ENCODE measurements around the gene ID1. TPM values are rescaled to one million over a fixed set of nuclear protein-coding genes. Genes with fewer than 3 reads are reported as not detected.

ID1 gene
- total RNA-seq, 4 donors from 2014 or later: 524 to 962 (median 571) TPM

GRCh38 chr20:31632548-31633338 is 27.7 kb downstream of the ID1 start:
- Histone ChIP-seq H3K9me3 (no peaks in the 10 kb centered on the region), H3K27ac (no peak overlapping the region), H3K36me3 (no peaks in the 10 kb centered on the region), H3K27me3 (peaks cover 0 to 6% of the 10 kb centered on the region in 2 donors), H3K4me1 (no peaks in the 10 kb centered on the region), H3K4me3 (no peak overlapping the region)
- TF ChIP-seq CTCF (IDR thresholded peaks at IDR 0.05) (no peak), EP300 (IDR thresholded peaks at IDR 0.05) (no peak), POLR2A (IDR thresholded peaks at IDR 0.05) (no peak)
- WGBS, 2 donors: 94 to 96% methylated on average over 40 of the region's 40 CpGs
- DNase-seq (ENCODE audit: low spot score in 2 of 2): no peak

- no peak for DNase-seq (ENCODE audit: low spot score in 2 of 2)
- H3K4me3 ChIP-seq: no peak overlapping the region
Observed at GRCh38 chr20:31633339-31633914, 28.3 kb downstream of the ID1 start.

GRCh38 chr20:31637660-31638059 is 32.6 kb downstream of the ID1 start, which contains the start of gene COX4I2:
COX4I2 (plus strand) TSS chr20:31637912; CDS start chr20:31639018, 1,106 bp downstream.
- DNase-seq (ENCODE audit: low spot score in 2 of 2): no peak
- no peaks in the 10 kb centered on the region for H3K36me3 ChIP-seq
- no peaks in the 10 kb centered on the region for H3K9me3 ChIP-seq
- H3K4me3 ChIP-seq: peak within 1 kb of the TSS in 1 of 4 donors; percentile 12
- TF ChIP-seq EP300 (IDR thresholded peaks at IDR 0.05) (no peak), POLR2A (IDR thresholded peaks at IDR 0.05) (no peak), CTCF (IDR thresholded peaks at IDR 0.05) (no peak)
- 13 to 16% methylated on average over 11 to 25 of the region's 34 CpGs for WGBS, 2 donors
- peaks cover 0 to 18% of the 10 kb centered on the region in 2 donors for H3K27me3 ChIP-seq
- H3K27ac ChIP-seq: peak within 1 kb of the TSS in 1 of 4 donors; percentile 5
- H3K4me1 ChIP-seq: no peaks in the 10 kb centered on the region

More at GRCh38 chr20:31633339-31633914, 28.3 kb downstream of the ID1 start:
- no peak overlapping the region for H3K27ac ChIP-seq
- TF ChIP-seq POLR2A (IDR thresholded peaks at IDR 0.05): no peak
- TF ChIP-seq CTCF (IDR thresholded peaks at IDR 0.05): no peak
- TF ChIP-seq EP300 (IDR thresholded peaks at IDR 0.05): no peak
- no peaks in the 10 kb centered on the region for H3K4me1 ChIP-seq
- peaks cover 0 to 12% of the 10 kb centered on the region in 2 donors for H3K27me3 ChIP-seq
- no peaks in the 10 kb centered on the region for H3K9me3 ChIP-seq
- 82 to 92% methylated on average over 12 to 13 of the region's 14 CpGs for WGBS, 2 donors
- no peaks in the 10 kb centered on the region for H3K36me3 ChIP-seq

GRCh38 chr20:31638317-31638716 is 33.2 kb downstream of the ID1 start:
- no peaks in the 10 kb centered on the region for H3K9me3 ChIP-seq
- no peak for TF ChIP-seq EP300 (IDR thresholded peaks at IDR 0.05)
- no peak for TF ChIP-seq POLR2A (IDR thresholded peaks at IDR 0.05)
- no peak for TF ChIP-seq CTCF (IDR thresholded peaks at IDR 0.05)
- WGBS, 2 donors: 32 to 66% methylated on average over 3 to 4 of the region's 4 CpGs
- peaks cover 0 to 18% of the 10 kb centered on the region in 2 donors for H3K27me3 ChIP-seq
- no peaks in the 10 kb centered on the region for H3K36me3 ChIP-seq
- peak overlapping the region in 1 of 4 donors; percentile 5 for H3K27ac ChIP-seq
- no peaks in the 10 kb centered on the region for H3K4me1 ChIP-seq
- H3K4me3 ChIP-seq: peak overlapping the region in 1 of 4 donors; percentile 12
- DNase-seq (ENCODE audit: low spot score in 2 of 2): no peak

- Histone ChIP-seq H3K36me3 (no peaks in the 10 kb centered on the region), H3K27me3 (peaks cover 0 to 18% of the 10 kb centered on the region in 2 donors), H3K4me3 (no peak overlapping the region), H3K4me1 (no peaks in the 10 kb centered on the region), H3K9me3 (no peaks in the 10 kb centered on the region), H3K27ac (no peak overlapping the region)
- DNase-seq (ENCODE audit: low spot score in 2 of 2): no peak
- TF ChIP-seq CTCF (IDR thresholded peaks at IDR 0.05) (no peak), POLR2A (IDR thresholded peaks at IDR 0.05) (no peak), EP300 (IDR thresholded peaks at IDR 0.05) (no peak)
- WGBS, 2 donors: 81 to 87% methylated on average over 4 of the region's 4 CpGs
Observed at GRCh38 chr20:31638816-31639215, 33.7 kb downstream of the ID1 start.
